DMS53 treated with DMSO at 0.1 percent for 48 hours (cell line): ENCODE data around the gene HLA-DRB1.
"Not testable (repeated sequence)": the region's sequence is repeated elsewhere in the genome, so short reads cannot be mapped to it uniquely, and the experiment has no call there.

ENCODE experiments used
- DNase-seq: peaks from one replicate; lab custom pipeline; 2025; ENCODE audit not compliant: unreplicated experiment; lab: John Stamatoyannopoulos, UW

The HLA-DRB1 gene

GRCh38 chr6:32609731-32610640, 20.3 kb upstream of the HLA-DRB1 start:
- DNase-seq = peak; percentile 89

GRCh38 chr6:32609391-32609730, 19.7 kb upstream of the HLA-DRB1 start:
- no peak for DNase-seq

GRCh38 chr6:32608362-32608761, 18.7 kb upstream of the HLA-DRB1 start:
- DNase-seq = no peak

- DNase-seq = no peak
These were observed 18.3 kb upstream of the HLA-DRB1 start for GRCh38 chr6:32607988-32608298.

- DNase-seq = no peak
These were observed 17.8 kb upstream of the HLA-DRB1 start for GRCh38 chr6:32607263-32607987.

GRCh38 chr6:32604434-32604877, 14.8 kb upstream of the HLA-DRB1 start:
- DNase-seq = no peak

GRCh38 chr6:32603888-32604287, 14.2 kb upstream of the HLA-DRB1 start:
- DNase-seq = no peak

GRCh38 chr6:32603222-32603621, 13.6 kb upstream of the HLA-DRB1 start:
- no peak for DNase-seq

- DNase-seq = no peak
These were observed 12.7 kb upstream of the HLA-DRB1 start for GRCh38 chr6:32602383-32602782.

- DNase-seq = no peak
These were observed 7.4 kb upstream of the HLA-DRB1 start for GRCh38 chr6:32597024-32597423.

GRCh38 chr6:32590713-32591112, 1.1 kb upstream of the HLA-DRB1 start:
- not testable (repeated sequence) for DNase-seq

GRCh38 chr6:32588156-32588555, 1.5 kb downstream of the HLA-DRB1 start:
- no peak for DNase-seq

- no peak for DNase-seq
These were observed 6.1 kb downstream of the HLA-DRB1 start for GRCh38 chr6:32583527-32583898.

GRCh38 chr6:32581315-32582095, 8.1 kb downstream of the HLA-DRB1 start:
- no peak for DNase-seq

GRCh38 chr6:32580593-32580992, 9.1 kb downstream of the HLA-DRB1 start:
- DNase-seq = no peak

- no peak for DNase-seq
These were observed 10.7 kb downstream of the HLA-DRB1 start for GRCh38 chr6:32578962-32579361.

GRCh38 chr6:32577493-32577892, 12.2 kb downstream of the HLA-DRB1 start:
- DNase-seq = not testable (repeated sequence)

GRCh38 chr6:32576250-32576649, 13.4 kb downstream of the HLA-DRB1 start:
- no peak for DNase-seq

GRCh38 chr6:32570363-32570905, 19.2 kb downstream of the HLA-DRB1 start:
- DNase-seq = no peak

- DNase-seq = no peak
These were observed 21.1 kb downstream of the HLA-DRB1 start for GRCh38 chr6:32568561-32568960.

GRCh38 chr6:32566957-32567356, 22.7 kb downstream of the HLA-DRB1 start:
- DNase-seq = no peak
